Astrocyte (in vitro differentiated cells and primary cell): ENCODE data around the gene HBM. TPM values are rescaled to one million over a fixed set of nuclear protein-coding genes. Genes with fewer than 3 reads are reported as not detected.

Experiments
- DNase-seq: peaks from one replicate; pipeline ENCODE4 v3.0.0-alpha.2; 2010; ENCODE audit warnings: low read depth
- FAIRE-seq: peaks from 2 replicates; lab custom pipeline; 2011; peaks lifted over from hg19 to GRCh38; lab: Jason Lieb, UNC
- H2AFZ ChIP-seq: 2 replicates; pipeline ENCODE4 v1.6.0; 2012; ENCODE audit warnings: low read depth, low read length, inconsistent platforms
- H3K27ac ChIP-seq: 2 replicates; pipeline ENCODE4 v1.5.1; 2011; ENCODE audit warnings: low read depth, low read length, inconsistent platforms
- H3K27me3 ChIP-seq: 2 replicates; pipeline ENCODE4 v1.6.0; 2011; ENCODE audit warnings: low read length, inconsistent platforms; ENCODE audit not compliant: insufficient read depth
- H3K36me3 ChIP-seq: 2 replicates; pipeline ENCODE4 v1.5.1; 2011; ENCODE audit warnings: low read length, inconsistent platforms; ENCODE audit not compliant: insufficient read depth
- H3K4me1 ChIP-seq: 2 replicates; pipeline ENCODE4 v1.5.1; 2011; ENCODE audit warnings: low read length, inconsistent platforms; ENCODE audit not compliant: insufficient read depth
- H3K4me2 ChIP-seq: 2 replicates; pipeline ENCODE4 v1.6.0; 2012; ENCODE audit warnings: low read length, inconsistent platforms
- H3K4me3 ChIP-seq: 2 replicates; pipeline ENCODE4 v1.5.1; 2011; ENCODE audit warnings: low read depth, mild to moderate bottlenecking, low read length, inconsistent platforms; ENCODE audit not compliant: insufficient read depth
- H3K79me2 ChIP-seq: 2 replicates; pipeline ENCODE4 v1.6.0; 2012; ENCODE audit warnings: mild to moderate bottlenecking, low read length, inconsistent platforms; ENCODE audit not compliant: insufficient read depth
- H3K9ac ChIP-seq: 2 replicates; pipeline ENCODE4 v1.6.0; 2012; ENCODE audit warnings: mild to moderate bottlenecking, low read length, inconsistent platforms
- H3K9me3 ChIP-seq: 2 replicates; pipeline ENCODE4 v1.5.1; 2012; ENCODE audit warnings: low read depth, mild to moderate bottlenecking, low read length, inconsistent platforms; ENCODE audit not compliant: insufficient read depth
- H4K20me1 ChIP-seq: 2 replicates; pipeline ENCODE4 v1.6.0; 2012; ENCODE audit warnings: low read length, inconsistent platforms; ENCODE audit not compliant: insufficient read depth
- H3K27ac Mint-ChIP-seq: one replicate; pipeline ENCODE4 v1.8.0; 2021; ENCODE audit warnings: mild to moderate bottlenecking, mixed read lengths; ENCODE audit not compliant: unreplicated experiment
- H3K27me3 Mint-ChIP-seq: one replicate; pipeline ENCODE4 v1.8.0; 2021; ENCODE audit warnings: low read depth, mixed read lengths; ENCODE audit not compliant: unreplicated experiment
- H3K36me3 Mint-ChIP-seq: one replicate; pipeline ENCODE4 v1.8.0; 2021; ENCODE audit warnings: low read depth, mixed read lengths; ENCODE audit not compliant: unreplicated experiment
- H3K4me1 Mint-ChIP-seq: one replicate; pipeline ENCODE4 v1.8.0; 2021; ENCODE audit warnings: low read depth, mixed read lengths; ENCODE audit not compliant: unreplicated experiment
- H3K4me3 Mint-ChIP-seq: one replicate; pipeline ENCODE4 v1.8.0; 2021; ENCODE audit warnings: mild to moderate bottlenecking, moderate library complexity, mixed read lengths; ENCODE audit not compliant: unreplicated experiment
- H3K9me3 Mint-ChIP-seq: one replicate; pipeline ENCODE4 v1.8.0; 2021; ENCODE audit warnings: mild to moderate bottlenecking, mixed read lengths; ENCODE audit not compliant: unreplicated experiment
- CTCF ChIP-seq: IDR thresholded peaks from 2 replicates; pipeline ENCODE4 v1.5.1; 2011; ENCODE audit warnings: low read depth, mild to moderate bottlenecking, inconsistent platforms, low read length, moderate library complexity; ENCODE audit not compliant: insufficient read depth
- EZH2 ChIP-seq: IDR thresholded peaks from 2 replicates; pipeline ENCODE4 v1.6.1; 2012; ENCODE audit warnings: mild to moderate bottlenecking, low read length, inconsistent platforms; ENCODE audit not compliant: insufficient read depth
- total RNA-seq: library from RNA; stranded (reverse); gene quantifications from 2 replicates; pipeline ENCODE4 v1.2.1, GENCODE V29; 2021

Gene HBM
- total RNA-seq, 1 donor from 2014 or later, result not detected

- H3K4me3 Mint-ChIP-seq, result peak overlapping the region; percentile 40
- peaks cover 13% of the 10 kb centered on the region for H3K27me3 Mint-ChIP-seq
- no peak overlapping the region for H3K27ac ChIP-seq
Observed at GRCh38 chr16:143456-143855, 22.3 kb upstream of the HBM start.

DNA sequence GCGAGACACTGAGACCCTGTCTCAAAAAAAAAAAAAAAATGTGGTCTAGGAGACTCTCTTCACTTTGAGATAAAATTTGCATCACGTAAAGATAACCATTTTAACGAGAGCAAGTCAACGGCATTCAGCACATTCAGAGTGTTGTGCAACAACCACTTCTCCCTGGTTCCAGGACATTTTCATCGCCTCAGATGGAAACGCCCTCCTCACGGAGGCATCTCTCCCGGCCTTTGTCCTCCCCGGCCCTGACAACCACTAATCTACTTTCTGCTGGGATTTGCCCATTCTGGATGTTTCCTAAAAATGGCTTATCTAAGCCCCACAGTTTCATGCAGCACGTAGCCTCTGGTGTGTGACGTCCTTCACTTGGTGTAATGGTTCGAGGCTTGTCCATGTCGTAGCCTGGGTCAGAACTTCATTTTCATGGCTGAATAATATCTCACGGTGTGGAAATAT, 21.0 kb upstream of the HBM start:
- Mint-ChIP-seq H3K27me3 (peaks cover 21% of the 10 kb centered on the region), H3K9me3 (no peaks in the 10 kb centered on the region), H3K27ac (no peak overlapping the region), H3K36me3 (no peaks in the 10 kb centered on the region), H3K4me3 (no peak overlapping the region), H3K4me1 (peaks cover 21% of the 10 kb centered on the region)
- no peaks in the 10 kb centered on the region for H3K9me3 ChIP-seq
- H3K36me3 ChIP-seq, result no peaks in the 10 kb centered on the region
- H3K79me2 ChIP-seq, result no peaks in the 10 kb centered on the region
- no peak overlapping the region for H3K4me3 ChIP-seq
- TF ChIP-seq CTCF (no peak), EZH2 (no peak)
- H3K4me1 ChIP-seq, result peaks cover 7% of the 10 kb centered on the region
- H3K4me2 ChIP-seq, result no peak overlapping the region
- H3K27me3 ChIP-seq, result peaks cover 3% of the 10 kb centered on the region
- no peaks in the 10 kb centered on the region for H4K20me1 ChIP-seq
- H3K9ac ChIP-seq, result no peak overlapping the region
- no peak for DNase-seq
- no peak overlapping the region for H2AFZ ChIP-seq
- no peak overlapping the region for H3K27ac ChIP-seq
- no peak for FAIRE-seq

More at GRCh38 chr16:143456-143855, 22.3 kb upstream of the HBM start:
- peaks cover 3% of the 10 kb centered on the region for H3K27me3 ChIP-seq
- H3K4me3 ChIP-seq, result no peak overlapping the region
- H3K36me3 ChIP-seq, result no peaks in the 10 kb centered on the region
- Mint-ChIP-seq H3K27ac (peak overlapping the region; percentile 69), H3K4me1 (peaks cover 13% of the 10 kb centered on the region), H3K36me3 (no peaks in the 10 kb centered on the region), H3K9me3 (no peaks in the 10 kb centered on the region)
- H4K20me1 ChIP-seq, result no peaks in the 10 kb centered on the region
- DNase-seq (peak; percentile 6), FAIRE-seq (no peak)
- TF ChIP-seq EZH2 (no peak), CTCF (no peak)
- no peaks in the 10 kb centered on the region for H3K9me3 ChIP-seq
- no peak overlapping the region for H2AFZ ChIP-seq
- no peaks in the 10 kb centered on the region for H3K79me2 ChIP-seq
- no peak overlapping the region for H3K9ac ChIP-seq
- H3K4me1 ChIP-seq, result no peaks in the 10 kb centered on the region
- no peak overlapping the region for H3K4me2 ChIP-seq

- H3K4me3 ChIP-seq, result no peak overlapping the region
- no peaks in the 10 kb centered on the region for H3K9me3 ChIP-seq
- no peak overlapping the region for H3K4me2 ChIP-seq
- H3K27me3 ChIP-seq, result peaks cover 6% of the 10 kb centered on the region
- no peak overlapping the region for H3K27ac Mint-ChIP-seq
- no peak overlapping the region for H3K27ac ChIP-seq
- peaks cover 21% of the 10 kb centered on the region for H3K4me1 Mint-ChIP-seq
- H3K4me1 ChIP-seq, result peaks cover 7% of the 10 kb centered on the region
- H3K36me3 ChIP-seq, result no peaks in the 10 kb centered on the region
- H3K4me3 Mint-ChIP-seq, result no peak overlapping the region
- no peaks in the 10 kb centered on the region for H3K9me3 Mint-ChIP-seq
- TF ChIP-seq CTCF, result no peak
- no peak for TF ChIP-seq EZH2
- H3K79me2 ChIP-seq, result no peaks in the 10 kb centered on the region
- no peak overlapping the region for H3K9ac ChIP-seq
- no peak for DNase-seq
- no peaks in the 10 kb centered on the region for H4K20me1 ChIP-seq
- no peak overlapping the region for H2AFZ ChIP-seq
- FAIRE-seq, result no peak
- peaks cover 21% of the 10 kb centered on the region for H3K27me3 Mint-ChIP-seq
- no peaks in the 10 kb centered on the region for H3K36me3 Mint-ChIP-seq
Observed at GRCh38 chr16:146646-147045, 19.1 kb upstream of the HBM start.
